ENCODE measurements around the gene IMMT. TPM values are rescaled to one million over a fixed set of nuclear protein-coding genes. Genes with fewer than 3 reads are reported as not detected.

Gene IMMT
- total RNA-seq, 1 experiment from 2014 or later: 97.7 TPM

GRCh38 chr2:86219896-86220295 lies 24.6 kb upstream of the IMMT start:
- ChIA-PET POLR2A (ENCODE audit: unreplicated experiment) (no interaction called here), CTCF (interaction anchor here (1.3 kb wide), 1 partner anchor 153 kb away, joined by 5 read pairs; no protein-coding TSS in a partner anchor)
- DNase-seq (no peak), ATAC-seq (no peak)
- no peak overlapping the region for H3K27ac ChIP-seq (ENCODE audit: low read length)
- H3F3A ChIP-seq (ENCODE audit: low read length, unreplicated experiment): no peaks in the 10 kb centered on the region
- intact Hi-C loops (cut with micrococcal nuclease): loop anchor here (5.0 kb wide), 2 partner anchors 152 to 222 kb away; partner anchors contain the start of gene KDM3A
- H3K27me3 ChIP-seq (ENCODE audit: low read length): no peaks in the 10 kb centered on the region
- no TSS peak for BruUV-seq (replicated peaks)
- H3K4me3 ChIP-seq (ENCODE audit: low read length): no peak overlapping the region
- no peaks in the 10 kb centered on the region for H4K20me1 ChIP-seq (ENCODE audit: low read length)
- no peaks in the 10 kb centered on the region for H3K9me3 ChIP-seq (ENCODE audit: low read length)
- H3K9ac ChIP-seq (ENCODE audit: low read length): no peak overlapping the region
- no peaks in the 10 kb centered on the region for H3K4me1 ChIP-seq (ENCODE audit: insufficient read depth, low read length)
- H3K36me3 ChIP-seq (ENCODE audit: low read depth, low read length): no peaks in the 10 kb centered on the region
- H3K79me2 ChIP-seq (ENCODE audit: low read length): no peaks in the 10 kb centered on the region
- H2AFZ ChIP-seq (ENCODE audit: low read length): no peak overlapping the region
- no peak overlapping the region for H3K4me2 ChIP-seq (ENCODE audit: low read length)
- TF ChIP-seq, protein P1, sequence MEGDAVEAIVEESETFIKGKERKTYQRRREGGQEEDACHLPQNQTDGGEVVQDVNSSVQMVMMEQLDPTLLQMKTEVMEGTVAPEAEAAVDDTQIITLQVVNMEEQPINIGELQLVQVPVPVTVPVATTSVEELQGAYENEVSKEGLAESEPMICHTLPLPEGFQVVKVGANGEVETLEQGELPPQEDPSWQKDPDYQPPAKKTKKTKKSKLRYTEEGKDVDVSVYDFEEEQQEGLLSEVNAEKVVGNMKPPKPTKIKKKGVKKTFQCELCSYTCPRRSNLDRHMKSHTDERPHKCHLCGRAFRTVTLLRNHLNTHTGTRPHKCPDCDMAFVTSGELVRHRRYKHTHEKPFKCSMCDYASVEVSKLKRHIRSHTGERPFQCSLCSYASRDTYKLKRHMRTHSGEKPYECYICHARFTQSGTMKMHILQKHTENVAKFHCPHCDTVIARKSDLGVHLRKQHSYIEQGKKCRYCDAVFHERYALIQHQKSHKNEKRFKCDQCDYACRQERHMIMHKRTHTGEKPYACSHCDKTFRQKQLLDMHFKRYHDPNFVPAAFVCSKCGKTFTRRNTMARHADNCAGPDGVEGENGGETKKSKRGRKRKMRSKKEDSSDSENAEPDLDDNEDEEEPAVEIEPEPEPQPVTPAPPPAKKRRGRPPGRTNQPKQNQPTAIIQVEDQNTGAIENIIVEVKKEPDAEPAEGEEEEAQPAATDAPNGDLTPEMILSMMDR (conservative IDR thresholded peaks at IDR 0.05; ENCODE audit: low read depth, low read length): no peak
- no peak for TF ChIP-seq EZH2phosphoT487 (IDR thresholded peaks at IDR 0.05; ENCODE audit: borderline replicate concordance, low read length)
- no peak for TF ChIP-seq EZH2 (IDR thresholded peaks at IDR 0.05; ENCODE audit: low read length, unreplicated experiment)
- no peaks in the 10 kb centered on the region for H3K9me2 ChIP-seq (replicated peaks; ENCODE audit: low read length)

DNA sequence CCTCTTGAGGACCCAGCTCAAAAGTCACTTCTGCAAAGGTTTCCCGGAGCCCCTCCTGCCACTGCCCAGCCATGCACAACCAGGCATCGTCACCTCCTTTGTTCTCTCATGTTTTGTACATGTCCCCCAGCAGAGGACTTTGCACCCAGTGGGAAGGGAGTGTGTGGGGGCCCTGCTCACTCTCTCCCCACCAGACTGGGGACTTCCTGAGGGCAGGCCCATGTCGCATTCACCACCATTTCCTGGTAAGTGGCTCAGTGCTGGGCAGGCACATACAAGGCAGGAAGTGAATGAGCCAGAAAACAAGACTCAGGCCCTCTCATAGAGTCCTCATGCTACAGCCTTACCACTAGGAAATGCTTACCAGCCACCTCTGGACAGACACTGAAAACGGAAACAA lies 22.9 kb upstream of the IMMT start:
- H3K9me3 ChIP-seq (ENCODE audit: low read length): no peaks in the 10 kb centered on the region
- ATAC-seq: no peak
- DNase-seq: no peak
- H3K27me3 ChIP-seq (ENCODE audit: low read length): no peaks in the 10 kb centered on the region
- H2AFZ ChIP-seq (ENCODE audit: low read length): no peak overlapping the region
- no peak overlapping the region for H3K4me2 ChIP-seq (ENCODE audit: low read length)
- ChIA-PET CTCF (no interaction called here), POLR2A (ENCODE audit: unreplicated experiment) (no interaction called here)
- H3K79me2 ChIP-seq (ENCODE audit: low read length): no peaks in the 10 kb centered on the region
- H3K9ac ChIP-seq (ENCODE audit: low read length): no peak overlapping the region
- intact Hi-C loops (cut with micrococcal nuclease): no loop called here
- H3K27ac ChIP-seq (ENCODE audit: low read length): no peak overlapping the region
- no peaks in the 10 kb centered on the region for H3K9me2 ChIP-seq (replicated peaks; ENCODE audit: low read length)
- no TSS peak for BruUV-seq (replicated peaks)
- no peaks in the 10 kb centered on the region for H3F3A ChIP-seq (ENCODE audit: low read length, unreplicated experiment)
- H3K36me3 ChIP-seq (ENCODE audit: low read depth, low read length): peaks cover 11% of the 10 kb centered on the region; the same call in 1 of the 2 replicates
- H4K20me1 ChIP-seq (ENCODE audit: low read length): no peaks in the 10 kb centered on the region
- no peak overlapping the region for H3K4me3 ChIP-seq (ENCODE audit: low read length)
- TF ChIP-seq EZH2 (IDR thresholded peaks at IDR 0.05; ENCODE audit: low read length, unreplicated experiment) (no peak), EZH2phosphoT487 (IDR thresholded peaks at IDR 0.05; ENCODE audit: borderline replicate concordance, low read length) (no peak)
- TF ChIP-seq, protein P1 (conservative IDR thresholded peaks at IDR 0.05; ENCODE audit: low read depth, low read length): no peak
- no peaks in the 10 kb centered on the region for H3K4me1 ChIP-seq (ENCODE audit: insufficient read depth, low read length)

DNA sequence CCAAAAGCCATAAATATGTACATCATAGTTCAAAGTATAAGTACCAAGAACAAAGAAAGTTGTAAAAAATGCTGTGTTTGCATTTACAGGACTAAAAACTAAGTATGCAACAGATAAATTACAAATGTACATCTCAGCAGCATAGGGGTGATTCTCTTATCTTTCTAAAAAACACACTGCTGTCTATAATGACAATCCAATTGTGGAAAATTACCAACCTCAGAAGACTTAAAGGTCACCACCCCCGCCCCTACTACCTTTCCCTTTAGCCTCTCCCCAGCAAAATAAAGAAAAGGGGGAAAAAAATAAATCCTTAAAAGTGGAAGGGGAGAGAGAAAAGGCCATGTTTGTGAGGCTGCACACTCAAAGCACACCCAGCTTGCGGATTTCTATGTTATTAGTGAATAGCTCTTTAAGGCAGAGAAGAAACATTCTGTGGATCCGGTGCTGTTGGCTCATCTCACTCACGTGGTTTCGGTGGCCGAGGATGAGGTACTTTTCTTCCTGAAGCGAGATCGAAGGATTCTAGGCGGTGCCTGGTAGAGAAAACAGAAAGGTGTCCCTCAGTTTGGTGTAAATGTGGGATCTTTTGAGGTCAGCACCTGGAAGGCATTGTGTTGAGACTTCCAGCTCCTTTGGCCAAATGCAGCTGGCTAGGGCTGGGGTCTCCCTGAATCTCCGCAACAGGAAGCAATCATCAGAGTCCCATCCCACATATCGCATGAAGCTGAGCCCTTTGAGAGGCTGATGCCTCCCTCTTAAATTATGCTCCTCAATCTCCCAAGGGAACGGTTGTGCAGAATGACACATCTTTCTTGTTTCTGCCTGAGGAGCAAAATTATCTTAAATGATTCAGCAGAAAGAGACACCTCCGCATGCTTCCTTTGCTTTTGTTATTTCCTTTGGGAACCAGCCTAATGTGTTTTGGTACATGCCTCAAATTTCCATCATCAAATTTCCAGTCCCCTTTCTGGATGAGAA lies 21.6 kb upstream of the IMMT start:
- H2AFZ ChIP-seq (ENCODE audit: low read length): no peak overlapping the region
- no peak overlapping the region for H3K9ac ChIP-seq (ENCODE audit: low read length)
- peaks cover 19% of the 10 kb centered on the region; the same call in 1 of the 2 replicates for H3K36me3 ChIP-seq (ENCODE audit: low read depth, low read length)
- H3K4me3 ChIP-seq (ENCODE audit: low read length): no peak overlapping the region
- no peak overlapping the region for H3K4me2 ChIP-seq (ENCODE audit: low read length)
- H3K79me2 ChIP-seq (ENCODE audit: low read length): no peaks in the 10 kb centered on the region
- H3F3A ChIP-seq (ENCODE audit: low read length, unreplicated experiment): no peaks in the 10 kb centered on the region
- H3K4me1 ChIP-seq (ENCODE audit: insufficient read depth, low read length): no peaks in the 10 kb centered on the region
- TF ChIP-seq, protein P1 (conservative IDR thresholded peaks at IDR 0.05; ENCODE audit: low read depth, low read length): no peak
- no peak for TF ChIP-seq EZH2phosphoT487 (IDR thresholded peaks at IDR 0.05; ENCODE audit: borderline replicate concordance, low read length)
- TF ChIP-seq EZH2 (IDR thresholded peaks at IDR 0.05; ENCODE audit: low read length, unreplicated experiment): no peak
- no peaks in the 10 kb centered on the region for H4K20me1 ChIP-seq (ENCODE audit: low read length)
- DNase-seq (no peak), ATAC-seq (no peak)
- no peaks in the 10 kb centered on the region for H3K9me3 ChIP-seq (ENCODE audit: low read length)
- H3K27me3 ChIP-seq (ENCODE audit: low read length): no peaks in the 10 kb centered on the region
- intact Hi-C loops (cut with micrococcal nuclease): no loop called here
- CTCF ChIA-PET: interaction anchor here (0.5 kb wide), 1 partner anchor 158 kb away, joined by 7 read pairs; no protein-coding TSS in a partner anchor
- BruUV-seq (replicated peaks): no TSS peak
- POLR2A ChIA-PET (ENCODE audit: unreplicated experiment): no interaction called here
- H3K27ac ChIP-seq (ENCODE audit: low read length): no peak overlapping the region
- no peaks in the 10 kb centered on the region for H3K9me2 ChIP-seq (replicated peaks; ENCODE audit: low read length)

All from PC-3 (cell line).